ENCODE measurements around the gene EFHC2. TPM values are rescaled to one million over a fixed set of nuclear protein-coding genes. Genes with fewer than 3 reads are reported as not detected.

EFHC2 gene
- total and polyA plus RNA-seq, 4 donors, result 0.08 to 0.56 TPM; not detected in 2

DNA sequence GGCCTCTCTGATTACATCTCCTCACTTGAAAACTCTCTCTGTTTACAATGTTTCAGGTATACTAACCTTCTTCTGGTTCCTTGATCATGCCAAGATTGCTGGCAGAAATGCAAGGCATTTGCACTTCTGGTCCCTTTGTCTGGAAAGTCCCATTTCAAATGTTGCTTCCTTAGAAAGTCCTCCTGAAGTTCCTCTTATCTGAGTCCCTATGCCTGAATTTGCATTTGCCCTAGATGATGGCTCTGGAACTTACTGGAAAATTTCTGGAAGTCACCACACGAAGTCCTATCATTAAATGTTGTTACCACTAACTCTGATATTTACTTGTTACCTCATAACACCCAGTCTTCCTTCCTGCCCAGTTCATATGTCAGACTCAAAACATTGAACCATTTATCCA, 176.4 kb downstream of the EFHC2 start:
- no peak for DNase-seq (ENCODE audit: low spot score)
- H3K4me3 ChIP-seq (ENCODE audit: low read depth in 1 of 3, low read length in 3 of 3), result no peak overlapping the region
- no peaks in the 10 kb centered on the region for H3K9me3 ChIP-seq (ENCODE audit: control insufficient read depth in 4 of 4, low read length in 3 of 4)
- no peak overlapping the region for H3K27ac ChIP-seq (ENCODE audit: low read depth in 1 of 2, low read length in 2 of 2)
- H3K27me3 ChIP-seq (ENCODE audit: control insufficient read depth in 4 of 4, insufficient read depth in 4 of 4, low read length in 3 of 4), result peaks cover 0 to 2% (median 0%) of the 10 kb centered on the region in 4 donors
- TF ChIP-seq TAF1 (conservative IDR thresholded peaks at IDR 0.05), result no peak
- TF ChIP-seq NR2F2 (IDR thresholded peaks at IDR 0.05), result no peak
- TF ChIP-seq, protein P1, sequence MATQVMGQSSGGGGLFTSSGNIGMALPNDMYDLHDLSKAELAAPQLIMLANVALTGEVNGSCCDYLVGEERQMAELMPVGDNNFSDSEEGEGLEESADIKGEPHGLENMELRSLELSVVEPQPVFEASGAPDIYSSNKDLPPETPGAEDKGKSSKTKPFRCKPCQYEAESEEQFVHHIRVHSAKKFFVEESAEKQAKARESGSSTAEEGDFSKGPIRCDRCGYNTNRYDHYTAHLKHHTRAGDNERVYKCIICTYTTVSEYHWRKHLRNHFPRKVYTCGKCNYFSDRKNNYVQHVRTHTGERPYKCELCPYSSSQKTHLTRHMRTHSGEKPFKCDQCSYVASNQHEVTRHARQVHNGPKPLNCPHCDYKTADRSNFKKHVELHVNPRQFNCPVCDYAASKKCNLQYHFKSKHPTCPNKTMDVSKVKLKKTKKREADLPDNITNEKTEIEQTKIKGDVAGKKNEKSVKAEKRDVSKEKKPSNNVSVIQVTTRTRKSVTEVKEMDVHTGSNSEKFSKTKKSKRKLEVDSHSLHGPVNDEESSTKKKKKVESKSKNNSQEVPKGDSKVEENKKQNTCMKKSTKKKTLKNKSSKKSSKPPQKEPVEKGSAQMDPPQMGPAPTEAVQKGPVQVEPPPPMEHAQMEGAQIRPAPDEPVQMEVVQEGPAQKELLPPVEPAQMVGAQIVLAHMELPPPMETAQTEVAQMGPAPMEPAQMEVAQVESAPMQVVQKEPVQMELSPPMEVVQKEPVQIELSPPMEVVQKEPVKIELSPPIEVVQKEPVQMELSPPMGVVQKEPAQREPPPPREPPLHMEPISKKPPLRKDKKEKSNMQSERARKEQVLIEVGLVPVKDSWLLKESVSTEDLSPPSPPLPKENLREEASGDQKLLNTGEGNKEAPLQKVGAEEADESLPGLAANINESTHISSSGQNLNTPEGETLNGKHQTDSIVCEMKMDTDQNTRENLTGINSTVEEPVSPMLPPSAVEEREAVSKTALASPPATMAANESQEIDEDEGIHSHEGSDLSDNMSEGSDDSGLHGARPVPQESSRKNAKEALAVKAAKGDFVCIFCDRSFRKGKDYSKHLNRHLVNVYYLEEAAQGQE (IDR thresholded peaks at IDR 0.05), result no peak
- TF ChIP-seq, protein P2, sequence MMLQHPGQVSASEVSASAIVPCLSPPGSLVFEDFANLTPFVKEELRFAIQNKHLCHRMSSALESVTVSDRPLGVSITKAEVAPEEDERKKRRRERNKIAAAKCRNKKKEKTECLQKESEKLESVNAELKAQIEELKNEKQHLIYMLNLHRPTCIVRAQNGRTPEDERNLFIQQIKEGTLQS (IDR thresholded peaks at IDR 0.05), result no peak
- TF ChIP-seq FOXA1 (IDR thresholded peaks at IDR 0.05), result no peak
- no peak for TF ChIP-seq RXRA (IDR thresholded peaks at IDR 0.05)
- TF ChIP-seq GABPA (IDR thresholded peaks at IDR 0.05 in 1 of 2, conservative IDR thresholded peaks at IDR 0.05 in 1 of 2), result no peak
- TF ChIP-seq, protein P3, sequence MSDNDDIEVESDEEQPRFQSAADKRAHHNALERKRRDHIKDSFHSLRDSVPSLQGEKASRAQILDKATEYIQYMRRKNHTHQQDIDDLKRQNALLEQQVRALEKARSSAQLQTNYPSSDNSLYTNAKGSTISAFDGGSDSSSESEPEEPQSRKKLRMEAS (IDR thresholded peaks at IDR 0.05), result no peak
- no peak for TF ChIP-seq HNF4A (conservative IDR thresholded peaks at IDR 0.05)
- no peak for TF ChIP-seq FOXA2 (IDR thresholded peaks at IDR 0.05)
- no peak for TF ChIP-seq EGR1 (IDR thresholded peaks at IDR 0.05; ENCODE audit: low read depth in 2 of 2)
- no peak for TF ChIP-seq YY1 (IDR thresholded peaks at IDR 0.05)
- no peak for TF ChIP-seq SP1 (IDR thresholded peaks at IDR 0.05)
- no peak for TF ChIP-seq RAD21 (IDR thresholded peaks at IDR 0.05)
- TF ChIP-seq, protein P4, sequence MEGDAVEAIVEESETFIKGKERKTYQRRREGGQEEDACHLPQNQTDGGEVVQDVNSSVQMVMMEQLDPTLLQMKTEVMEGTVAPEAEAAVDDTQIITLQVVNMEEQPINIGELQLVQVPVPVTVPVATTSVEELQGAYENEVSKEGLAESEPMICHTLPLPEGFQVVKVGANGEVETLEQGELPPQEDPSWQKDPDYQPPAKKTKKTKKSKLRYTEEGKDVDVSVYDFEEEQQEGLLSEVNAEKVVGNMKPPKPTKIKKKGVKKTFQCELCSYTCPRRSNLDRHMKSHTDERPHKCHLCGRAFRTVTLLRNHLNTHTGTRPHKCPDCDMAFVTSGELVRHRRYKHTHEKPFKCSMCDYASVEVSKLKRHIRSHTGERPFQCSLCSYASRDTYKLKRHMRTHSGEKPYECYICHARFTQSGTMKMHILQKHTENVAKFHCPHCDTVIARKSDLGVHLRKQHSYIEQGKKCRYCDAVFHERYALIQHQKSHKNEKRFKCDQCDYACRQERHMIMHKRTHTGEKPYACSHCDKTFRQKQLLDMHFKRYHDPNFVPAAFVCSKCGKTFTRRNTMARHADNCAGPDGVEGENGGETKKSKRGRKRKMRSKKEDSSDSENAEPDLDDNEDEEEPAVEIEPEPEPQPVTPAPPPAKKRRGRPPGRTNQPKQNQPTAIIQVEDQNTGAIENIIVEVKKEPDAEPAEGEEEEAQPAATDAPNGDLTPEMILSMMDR (IDR thresholded peaks at IDR 0.05; ENCODE audit: low read depth, low read length, missing input control), result no peak
- no peak for TF ChIP-seq JUND (IDR thresholded peaks at IDR 0.05)
- TF ChIP-seq HNF4G (IDR thresholded peaks at IDR 0.05), result no peak
- TF ChIP-seq, protein P5, sequence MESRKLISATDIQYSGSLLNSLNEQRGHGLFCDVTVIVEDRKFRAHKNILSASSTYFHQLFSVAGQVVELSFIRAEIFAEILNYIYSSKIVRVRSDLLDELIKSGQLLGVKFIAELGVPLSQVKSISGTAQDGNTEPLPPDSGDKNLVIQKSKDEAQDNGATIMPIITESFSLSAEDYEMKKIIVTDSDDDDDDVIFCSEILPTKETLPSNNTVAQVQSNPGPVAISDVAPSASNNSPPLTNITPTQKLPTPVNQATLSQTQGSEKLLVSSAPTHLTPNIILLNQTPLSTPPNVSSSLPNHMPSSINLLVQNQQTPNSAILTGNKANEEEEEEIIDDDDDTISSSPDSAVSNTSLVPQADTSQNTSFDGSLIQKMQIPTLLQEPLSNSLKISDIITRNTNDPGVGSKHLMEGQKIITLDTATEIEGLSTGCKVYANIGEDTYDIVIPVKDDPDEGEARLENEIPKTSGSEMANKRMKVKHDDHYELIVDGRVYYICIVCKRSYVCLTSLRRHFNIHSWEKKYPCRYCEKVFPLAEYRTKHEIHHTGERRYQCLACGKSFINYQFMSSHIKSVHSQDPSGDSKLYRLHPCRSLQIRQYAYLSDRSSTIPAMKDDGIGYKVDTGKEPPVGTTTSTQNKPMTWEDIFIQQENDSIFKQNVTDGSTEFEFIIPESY (IDR thresholded peaks at IDR 0.05), result no peak
- H3K4me1 ChIP-seq (ENCODE audit: control insufficient read depth in 4 of 4, insufficient read depth in 4 of 4, low read length in 3 of 4), result no peaks in the 10 kb centered on the region
- H3K36me3 ChIP-seq (ENCODE audit: control insufficient read depth in 4 of 4, insufficient read depth in 3 of 4, low read depth in 1 of 4, low read length in 3 of 4), result no peaks in the 10 kb centered on the region
- no peak overlapping the region for H3K9ac ChIP-seq (ENCODE audit: low read depth in 1 of 2, low read length in 2 of 2)
- 49% methylated on average over 1 of the region's 1 CpG for WGBS

All from liver (tissue), 9 donors.